Measurements from ENCODE around the gene TCF7L1. TPM values are rescaled to one million over a fixed set of nuclear protein-coding genes. Genes with fewer than 3 reads are reported as not detected.

TCF7L1 gene
- total RNA-seq, 4 donors from 2014 or later, result 1.1 to 3.9 (median 2.8) TPM

GRCh38 chr2:85106489-85107180 is 26.6 kb upstream of the TCF7L1 start:
- no peaks in the 10 kb centered on the region for H3K9me3 ChIP-seq
- in situ Hi-C loops (cut with MboI; ENCODE audit: low sequenced_read_pairs in 4 of 4), result no loop called here
- intact Hi-C loops (cut with DNase I; ENCODE audit: low total_unique reads), result no loop called here
- H3K4me3 ChIP-seq, result no peak overlapping the region
- no peak for TF ChIP-seq CTCF (IDR thresholded peaks at IDR 0.05 in 4 of 5, conservative IDR thresholded peaks at IDR 0.05 in 1 of 5)
- no peak for TF ChIP-seq POLR2A (IDR thresholded peaks at IDR 0.05)
- DNase-seq (no peak), ATAC-seq (no peak)
- no peaks in the 10 kb centered on the region for H3K4me1 ChIP-seq
- H3K36me3 ChIP-seq, result no peaks in the 10 kb centered on the region
- no peaks in the 10 kb centered on the region for H3K27me3 ChIP-seq
- H3K27ac ChIP-seq, result no peak overlapping the region

- intact Hi-C loops (cut with DNase I; ENCODE audit: low total_unique reads) (no loop called here), in situ Hi-C loops (cut with MboI; ENCODE audit: low sequenced_read_pairs in 4 of 4) (no loop called here)
- H3K27me3 ChIP-seq, result no peaks in the 10 kb centered on the region
- no peak overlapping the region for H3K27ac ChIP-seq
- H3K9me3 ChIP-seq, result no peaks in the 10 kb centered on the region
- ATAC-seq (no peak), DNase-seq (no peak)
- no peaks in the 10 kb centered on the region for H3K4me1 ChIP-seq
- TF ChIP-seq POLR2A (IDR thresholded peaks at IDR 0.05), result no peak
- TF ChIP-seq CTCF (IDR thresholded peaks at IDR 0.05 in 4 of 5, conservative IDR thresholded peaks at IDR 0.05 in 1 of 5), result no peak
- no peak overlapping the region for H3K4me3 ChIP-seq
- no peaks in the 10 kb centered on the region for H3K36me3 ChIP-seq
These were observed 22.1 kb upstream of the TCF7L1 start for GRCh38 chr2:85110991-85111560.

- Histone ChIP-seq H3K27ac (no peak overlapping the region), H3K36me3 (no peaks in the 10 kb centered on the region), H3K27me3 (no peaks in the 10 kb centered on the region), H3K9me3 (no peaks in the 10 kb centered on the region), H3K4me1 (no peaks in the 10 kb centered on the region), H3K4me3 (no peak overlapping the region)
- ATAC-seq (no peak), DNase-seq (no peak)
- intact Hi-C loops (cut with DNase I; ENCODE audit: low total_unique reads) (no loop called here), in situ Hi-C loops (cut with MboI; ENCODE audit: low sequenced_read_pairs in 4 of 4) (no loop called here)
- TF ChIP-seq CTCF (IDR thresholded peaks at IDR 0.05 in 4 of 5, conservative IDR thresholded peaks at IDR 0.05 in 1 of 5) (no peak), POLR2A (IDR thresholded peaks at IDR 0.05) (no peak)
These were observed 21.3 kb upstream of the TCF7L1 start for GRCh38 chr2:85111819-85112281.

- Histone ChIP-seq H3K27ac (no peak overlapping the region), H3K36me3 (no peaks in the 10 kb centered on the region), H3K27me3 (no peaks in the 10 kb centered on the region), H3K4me3 (no peak overlapping the region), H3K4me1 (no peaks in the 10 kb centered on the region), H3K9me3 (no peaks in the 10 kb centered on the region)
- ATAC-seq, result no peak
- intact Hi-C loops (cut with DNase I; ENCODE audit: low total_unique reads) (no loop called here), in situ Hi-C loops (cut with MboI; ENCODE audit: low sequenced_read_pairs in 4 of 4) (no loop called here)
- DNase-seq, result no peak
- no peak for TF ChIP-seq CTCF (IDR thresholded peaks at IDR 0.05 in 4 of 5, conservative IDR thresholded peaks at IDR 0.05 in 1 of 5)
- TF ChIP-seq POLR2A (IDR thresholded peaks at IDR 0.05), result no peak
These were observed 20.1 kb upstream of the TCF7L1 start for GRCh38 chr2:85112906-85113625.
